IMR-90 (cell line): ENCODE measurements around the gene TBC1D9B. TPM values are rescaled to one million over a fixed set of nuclear protein-coding genes. Genes with fewer than 3 reads are reported as not detected.

Experiments used
- ATAC-seq: fragments of 200-7000 bp; cut with Tn5 transposase; 2 replicates; pipeline ENCODE4 v1.9.1; 2020; ENCODE audit warnings: low read depth, mild to moderate bottlenecking, moderate library complexity
- BruUV-seq: library from RNA; stranded (reverse); fragments of 400-500 nt; replicated peaks from 2 replicates; lab custom pipeline; 2021; lab: Mats Ljungman, UMichigan
- CTCF ChIA-PET: fragments of 300-600 bp; formaldehyde crosslinking; extraction: SDS; loops from one replicate; lab custom pipeline; 2021; ENCODE audit warnings: antibody characterized with exemption; lab: Yijun Ruan, JAX
- POLR2A ChIA-PET: fragments of 300-600 bp; sonication (Branson Sonifier 250); formaldehyde crosslinking; loops from one replicate; lab custom pipeline; 2022; ENCODE audit warnings: antibody characterized with exemption; ENCODE audit not compliant: unreplicated experiment; lab: Charles Lee
- DNase-seq: peaks from one replicate; pipeline ENCODE4 v3.0.0; 2013
- H2AFZ ChIP-seq: replicated peaks from 2 replicates; pipeline ENCODE3; 2013; ENCODE audit warnings: low read length, mild to moderate bottlenecking; ENCODE audit not compliant: poor library complexity
- H2AK5ac ChIP-seq: 2 replicates; pipeline ENCODE4 v1.6.1; 2013; ENCODE audit warnings: low read depth, low read length, inconsistent platforms
- H2AK9ac ChIP-seq: replicated peaks from 2 replicates; pipeline ENCODE3; 2013; ENCODE audit warnings: mild to moderate bottlenecking, low read depth, low read length, moderate library complexity; ENCODE audit not compliant: poor library complexity
- H2BK120ac ChIP-seq: 2 replicates; pipeline ENCODE4 v1.6.1; 2013; ENCODE audit warnings: low read depth, low read length, inconsistent platforms
- H2BK15ac ChIP-seq: 3 replicates; pipeline ENCODE4 v1.6.1; 2013; ENCODE audit warnings: low read depth, low read length, inconsistent platforms
- H2BK20ac ChIP-seq: 2 replicates; pipeline ENCODE4 v1.6.1; 2013; ENCODE audit warnings: low read depth, mild to moderate bottlenecking, inconsistent platforms, low read length, moderate library complexity
- H2BK5ac ChIP-seq: 2 replicates; pipeline ENCODE4 v1.6.1; 2013; ENCODE audit warnings: mild to moderate bottlenecking, low read depth, low read length, inconsistent platforms; ENCODE audit not compliant: poor library complexity, severe bottlenecking
- H3K14ac ChIP-seq: replicated peaks from 2 replicates; pipeline ENCODE4 v1.6.1; 2013; ENCODE audit warnings: low read depth, low read length, inconsistent platforms
- H3K18ac ChIP-seq: 2 replicates; pipeline ENCODE4 v1.6.1; 2013; ENCODE audit warnings: low read depth, low read length, control low read depth
- H3K23ac ChIP-seq: 2 replicates; pipeline ENCODE4 v1.6.1; 2013; ENCODE audit warnings: low read depth, low read length, inconsistent platforms
- H3K27ac ChIP-seq: 2 replicates; pipeline ENCODE4 v1.5.1; 2013; ENCODE audit warnings: mild to moderate bottlenecking, control low read depth, low read length; ENCODE audit not compliant: insufficient read depth
- H3K27me3 ChIP-seq: 2 replicates; pipeline ENCODE4 v1.6.1; 2013; ENCODE audit warnings: low read length; ENCODE audit not compliant: control insufficient read depth, insufficient read depth
- H3K36me3 ChIP-seq: 2 replicates; pipeline ENCODE4 v1.6.1; 2013; ENCODE audit warnings: low read length, mixed read lengths; ENCODE audit not compliant: control insufficient read depth, insufficient read depth
- H3K4ac ChIP-seq: 2 replicates; pipeline ENCODE4 v1.6.1; 2013; ENCODE audit warnings: low read depth, low read length, inconsistent platforms
- H3K4me1 ChIP-seq: 2 replicates; pipeline ENCODE4 v1.6.1; 2013; ENCODE audit warnings: low read length, mixed read lengths; ENCODE audit not compliant: control insufficient read depth, insufficient read depth
- H3K4me2 ChIP-seq: 2 replicates; pipeline ENCODE4 v1.6.1; 2013; ENCODE audit warnings: low read depth, mild to moderate bottlenecking, control low read depth, low read length, moderate library complexity
- H3K4me3 ChIP-seq: 2 replicates; pipeline ENCODE4 v1.5.1; 2013; ENCODE audit warnings: low read depth, mild to moderate bottlenecking, control low read depth, low read length, moderate library complexity; ENCODE audit not compliant: insufficient read depth
- H3K56ac ChIP-seq: 2 replicates; pipeline ENCODE4 v1.6.1; 2013; ENCODE audit warnings: low read length, inconsistent platforms; ENCODE audit not compliant: insufficient read depth; ENCODE audit errors: extremely low read depth
- H3K79me1 ChIP-seq, 2 experiments: 2 replicates each; pipeline ENCODE4 v1.6.1; 2013; ENCODE audit warnings: low read length in 2 of 2, inconsistent platforms in 1 of 2, low read depth in 1 of 2
- H3K9ac ChIP-seq: 2 replicates; pipeline ENCODE4 v1.6.1; 2013; ENCODE audit warnings: low read depth, low read length, control low read depth
- H3K9me1 ChIP-seq: 2 replicates; pipeline ENCODE4 v1.6.1; 2013; ENCODE audit warnings: low read length, inconsistent platforms; ENCODE audit not compliant: insufficient read depth
- H3K9me3 ChIP-seq: 2 replicates; pipeline ENCODE4 v1.6.1; 2013; ENCODE audit warnings: low read length; ENCODE audit not compliant: control insufficient read depth, insufficient read depth
- H4K20me1 ChIP-seq: 2 replicates; pipeline ENCODE4 v1.6.1; 2013; ENCODE audit warnings: low read length, inconsistent platforms; ENCODE audit not compliant: insufficient read depth
- H4K5ac ChIP-seq: 2 replicates; pipeline ENCODE4 v1.6.1; 2013; ENCODE audit warnings: mild to moderate bottlenecking, low read depth, low read length, control low read depth
- H4K8ac ChIP-seq, 2 experiments: 2 replicates each; pipeline ENCODE4 v1.6.1; 2013; ENCODE audit warnings: low read depth in 2 of 2, low read length in 2 of 2, control low read depth in 1 of 2, inconsistent platforms in 1 of 2
- H4K91ac ChIP-seq: 2 replicates; pipeline ENCODE4 v1.6.1; 2013; ENCODE audit warnings: low read depth, low read length, inconsistent platforms; ENCODE audit not compliant: insufficient read depth
- ELK1 ChIP-seq: fragments of 150-350 bp; IDR thresholded peaks from 2 replicates; pipeline ENCODE4 v1.6.1; 2016; ENCODE audit warnings: low read depth, mild to moderate bottlenecking, low read length, moderate library complexity, borderline replicate concordance
- MAZ ChIP-seq: IDR thresholded peaks from 2 replicates; pipeline ENCODE4 v1.6.1; 2012; ENCODE audit warnings: low read depth, mild to moderate bottlenecking, low read length, improper control_type of control experiment, moderate library complexity, borderline replicate concordance
- WGBS, 2 experiments: methylation state at CpG; one replicate each; pipeline versions ENCODE4 v1.1.5 to v1.1.7; 2013; ENCODE audit warnings: missing lambda C conversion rate in 2 of 2; ENCODE audit not compliant: insufficient read length in 1 of 2; ENCODE audit errors: extremely low coverage in 2 of 2; 5-methylcytosine and 5-hydroxymethylcytosine counted together
- dilution Hi-C: fragments of 300-500 bp; cut with HindIII; formaldehyde crosslinking; loops from one replicate; pipeline ENCODE4 v1.14.3; 2018; ENCODE audit warnings: low sequenced_read_pairs; ENCODE audit not compliant: unreplicated experiment
- in situ Hi-C: fragments of 300-500 bp; cut with MboI; formaldehyde crosslinking; loops from 3 replicates; pipeline ENCODE4 v1.14.3; 2019; ENCODE audit warnings: low sequenced_read_pairs, inconsistent platforms, mixed read lengths
- intact Hi-C: fragments of 100-400 bp; cut with micrococcal nuclease; formaldehyde crosslinking; loops from 2 replicates; pipeline ENCODE4 v1.10.0; 2022
- polyA plus RNA-seq, 3 experiments: library from polyadenylated mRNA; depleted of rRNA; stranded (reverse); fragments of >200 nt; gene quantifications; 2 replicates each; pipeline ENCODE4 v1.2.3, GENCODE V29; 2012; ENCODE audit warnings: low replicate concordance in 1 of 3
- total RNA-seq: library from RNA; depleted of rRNA; stranded (reverse); fragments of >200 nt; gene quantifications from 2 replicates; pipeline ENCODE4 v1.2.3, GENCODE V29; 2012

Gene TBC1D9B
- total and polyA plus RNA-seq, 2 of the 4 experiments (the other 2 are of a cell fraction), result 58.6 to 78.1 TPM

- no peak for TF ChIP-seq MAZ
These were observed 29.3 kb downstream of the TBC1D9B start (continued) for GRCh38 chr5:179878222-179879002.

- intact Hi-C loops, result no loop called here
- no TSS peak for BruUV-seq
- Histone ChIP-seq H4K5ac (no peak overlapping the region), H3K9ac (no peak overlapping the region), H3K18ac (no peak overlapping the region), H2AK5ac (no peak overlapping the region), H2BK20ac (no peak overlapping the region), H2BK5ac (no peak overlapping the region), H3K4me1 (no peaks in the 10 kb centered on the region), H3K14ac (no peak overlapping the region), H3K4me3 (no peak overlapping the region), H4K20me1 (no peaks in the 10 kb centered on the region), H3K27me3 (no peaks in the 10 kb centered on the region), H2AK9ac (no peak overlapping the region), H3K79me1 (no peaks in the 10 kb centered on the region; a peak in 2 of 4 replicates), H3K9me3 (no peaks in the 10 kb centered on the region), H3K4ac (no peak overlapping the region), H2AFZ (no peak overlapping the region), H4K91ac (no peak overlapping the region), H3K36me3 (peaks cover 65% of the 10 kb centered on the region), H3K4me2 (no peak overlapping the region), H3K23ac (no peak overlapping the region), H2BK120ac (no peak overlapping the region), H3K27ac (no peak overlapping the region), H3K56ac (no peak overlapping the region), H3K9me1 (no peaks in the 10 kb centered on the region), H2BK15ac (no peak overlapping the region), H4K8ac (no peak overlapping the region)
- CTCF ChIA-PET, result no interaction called here
- ATAC-seq (no peak), DNase-seq (no peak)
- in situ Hi-C loops, result no loop called here
- no peak for TF ChIP-seq ELK1
- POLR2A ChIA-PET, result no interaction called here
- dilution Hi-C loops, result no loop called here
- WGBS, 2 experiments, result 60% methylated on average over 1 of the region's 3 CpGs; no CpG with 5 or more reads in 1 of the 2 experiments
These were observed 31.1 kb downstream of the TBC1D9B start for GRCh38 chr5:179876610-179876952.
